ENCODE data around the gene NKD1.
A peak's percentile ranks its signal among the peaks of the same experiment; 100 is the strongest.

NKD1 gene

DNA sequence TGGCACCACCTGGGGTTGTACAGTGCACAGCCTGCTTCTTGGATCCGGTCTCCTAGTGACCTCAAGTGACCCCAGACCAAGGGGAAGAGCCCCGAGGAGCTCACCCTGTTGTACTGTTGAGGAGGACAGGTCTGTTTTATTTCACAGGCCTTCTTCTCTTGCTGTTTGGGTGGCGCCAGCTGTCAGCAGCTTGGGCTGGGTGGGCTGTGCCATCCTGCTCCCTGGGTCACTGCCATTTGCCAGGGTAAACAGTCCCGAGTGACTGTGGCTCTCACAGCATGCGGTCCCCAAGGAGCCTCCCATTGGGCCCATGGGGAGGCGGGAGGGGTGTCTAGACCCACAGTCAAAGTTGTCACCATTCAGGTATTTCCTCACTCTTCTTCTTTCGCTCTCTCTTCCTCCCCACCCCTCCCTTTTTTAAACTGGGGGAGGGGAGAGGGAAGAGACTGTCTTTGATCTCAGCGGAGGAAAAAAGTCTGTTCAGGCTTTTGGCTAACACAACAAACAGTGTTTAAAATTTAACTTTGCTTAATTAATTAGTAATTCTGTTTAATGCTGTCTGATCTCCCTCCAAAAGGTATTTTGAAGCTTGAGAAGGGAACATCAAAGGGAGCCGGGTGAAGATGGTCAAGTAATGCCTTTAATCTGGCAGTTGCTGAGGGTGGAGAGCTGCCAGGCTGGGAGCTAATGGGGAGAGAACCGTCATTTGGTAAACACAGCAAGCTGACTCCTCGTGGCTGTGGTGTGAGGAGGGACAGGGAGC, 68.9 kb downstream of the NKD1 start:
- no peak for DNase-seq

- no peak for DNase-seq
These were observed 69.5 kb downstream of the NKD1 start for GRCh38 chr16:50617646-50618184.

DNA sequence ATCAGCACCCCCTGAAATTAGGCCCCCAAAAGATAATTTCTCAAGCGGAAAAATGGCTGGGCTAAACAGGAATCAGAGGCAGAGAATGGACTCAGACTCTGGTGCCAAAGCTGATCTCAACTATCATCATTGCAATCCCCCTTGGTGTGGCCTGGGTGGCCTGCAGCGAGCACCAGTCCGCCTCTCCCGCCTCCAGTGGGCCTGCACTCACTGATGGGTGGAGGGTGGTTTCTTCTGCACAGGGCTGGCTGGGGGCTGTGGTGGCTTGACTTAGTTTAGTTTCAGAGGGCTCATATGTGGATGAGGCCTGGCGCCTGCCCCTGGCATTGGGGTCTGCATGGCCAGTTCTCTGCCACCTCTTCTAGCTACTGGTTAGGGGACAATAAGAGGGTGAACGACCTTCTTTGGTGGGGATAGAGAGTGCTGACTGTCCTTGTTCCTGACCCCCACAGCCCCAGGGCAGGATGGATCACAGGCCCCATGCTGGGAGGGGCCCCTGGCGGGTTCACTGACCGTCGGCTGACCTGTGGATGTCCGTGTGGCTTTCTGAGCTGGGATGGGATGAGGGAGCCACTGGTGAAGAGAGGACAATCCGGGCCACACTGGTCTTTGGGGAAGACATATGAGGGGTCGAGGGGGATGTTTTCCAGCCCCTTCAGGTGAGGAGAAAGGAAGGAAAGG, 70.2 kb downstream of the NKD1 start:
- no peak for DNase-seq

GRCh38 chr16:50619702-50620491, 71.7 kb downstream of the NKD1 start:
- DNase-seq = no peak

DNA sequence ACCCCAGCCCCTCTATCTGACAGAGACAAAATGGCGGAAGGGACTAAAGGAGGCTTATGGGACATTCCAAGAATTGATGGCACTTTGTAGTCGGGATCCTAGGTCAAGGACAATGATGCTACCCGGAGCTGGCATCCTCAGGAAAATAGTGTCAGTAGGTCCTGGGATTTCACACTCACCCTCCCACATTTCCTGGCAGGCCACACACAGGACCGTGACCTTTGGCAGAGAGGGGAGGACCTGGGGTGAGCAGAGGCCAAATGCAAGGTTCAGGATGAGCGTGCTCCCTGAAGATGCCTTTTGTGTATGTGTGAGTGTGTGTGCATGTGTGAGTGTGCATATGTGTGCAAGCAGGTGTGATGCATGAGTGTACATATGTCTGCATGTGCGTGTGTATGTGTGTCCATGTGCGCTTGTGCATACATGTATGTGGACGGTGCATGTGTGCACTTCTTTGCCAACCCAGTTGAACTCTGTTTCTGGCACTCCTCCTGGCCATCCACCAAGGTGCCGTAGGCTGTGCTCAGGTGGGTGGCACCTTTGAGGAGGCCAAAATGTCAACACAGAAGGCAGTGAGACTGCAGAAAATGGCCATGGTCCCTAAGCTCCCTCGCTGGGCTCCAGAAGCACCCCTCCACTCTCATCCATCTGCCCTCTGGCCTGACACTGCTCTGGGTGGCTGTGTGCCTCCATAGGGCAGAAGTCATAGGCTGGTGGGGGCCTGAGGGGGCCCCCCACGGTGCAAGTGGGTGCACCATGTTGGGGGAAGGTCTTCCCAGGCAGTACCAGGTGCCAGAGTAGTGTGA, 72.7 kb downstream of the NKD1 start:
- no peak for DNase-seq

DNA sequence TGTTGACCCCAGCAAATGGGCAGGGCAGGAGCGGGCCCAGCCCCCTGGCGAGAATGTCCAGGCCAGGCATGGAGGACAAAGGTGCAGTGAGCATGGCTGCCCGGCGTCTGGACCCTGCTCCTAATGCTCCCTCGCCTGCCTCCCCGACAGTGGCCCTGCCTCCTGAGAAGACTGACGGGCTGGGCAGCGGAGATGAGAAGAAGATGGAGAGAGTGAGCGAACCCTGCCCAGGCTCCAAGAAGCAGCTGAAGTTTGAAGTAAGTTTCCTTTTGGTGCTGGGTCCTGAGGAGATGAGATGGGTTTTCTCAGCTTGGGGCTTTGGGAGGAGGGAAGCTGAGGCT, 73.2 kb downstream of the NKD1 start:
- no peak for DNase-seq

DNA sequence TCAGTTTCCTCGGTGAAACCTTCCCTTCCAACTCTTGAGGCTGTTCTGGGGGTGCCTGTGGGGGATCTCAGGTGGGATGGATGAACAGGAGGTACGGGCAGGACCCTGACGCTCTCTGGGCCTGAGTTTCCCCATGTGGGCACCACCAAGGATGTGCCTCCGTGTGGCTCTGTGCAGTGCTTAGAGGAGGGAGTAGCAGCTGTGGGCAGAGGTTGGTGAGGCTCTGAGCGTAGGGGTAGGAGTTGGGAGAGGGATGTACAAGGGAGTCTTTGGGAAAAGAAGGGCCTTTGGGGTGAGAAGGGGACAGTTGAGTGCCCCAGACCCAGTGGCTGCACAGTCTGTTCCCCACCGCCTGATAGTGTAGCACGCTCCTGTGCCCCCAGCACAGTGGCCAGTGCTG, 73.8 kb downstream of the NKD1 start:
- DNase-seq = no peak

DNA sequence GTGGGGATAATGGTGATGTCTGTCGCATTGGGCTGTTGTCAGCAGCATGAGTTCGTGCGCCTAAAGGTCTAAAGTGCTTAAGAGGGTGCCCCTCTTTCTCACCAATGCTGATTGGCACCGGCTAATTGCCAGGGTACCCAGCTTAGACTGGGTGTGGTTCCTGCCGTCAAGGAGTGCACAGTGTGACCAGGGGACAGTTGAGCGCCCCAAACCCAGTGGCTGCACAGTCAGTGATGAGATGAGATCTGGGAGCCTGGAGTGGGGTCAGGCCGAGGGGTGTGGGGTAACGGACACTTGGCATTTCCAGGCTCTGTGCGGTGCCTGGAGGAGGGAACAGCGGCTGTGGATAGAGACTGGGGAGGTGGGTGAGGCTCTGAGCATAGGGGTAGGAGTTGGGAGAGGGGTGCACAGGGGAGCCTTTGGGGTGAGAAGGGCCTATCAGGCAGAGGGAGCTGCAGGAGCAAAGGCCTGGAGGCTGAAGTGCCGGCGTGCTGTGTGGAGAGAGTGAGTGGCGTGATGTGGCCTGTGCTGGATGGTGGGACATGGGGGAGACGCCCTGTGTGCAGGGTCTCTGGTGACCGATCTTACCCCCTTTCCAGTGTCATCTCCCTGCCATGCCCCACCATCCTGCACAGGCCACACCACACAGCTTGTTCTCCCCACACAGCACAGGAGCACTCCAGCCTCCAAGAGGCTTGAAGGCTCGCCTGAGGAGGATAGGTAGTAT, 74.6 kb downstream of the NKD1 start:
- DNase-seq = no peak

GRCh38 chr16:50624449-50624970, 76.3 kb downstream of the NKD1 start:
- DNase-seq = no peak

DNA sequence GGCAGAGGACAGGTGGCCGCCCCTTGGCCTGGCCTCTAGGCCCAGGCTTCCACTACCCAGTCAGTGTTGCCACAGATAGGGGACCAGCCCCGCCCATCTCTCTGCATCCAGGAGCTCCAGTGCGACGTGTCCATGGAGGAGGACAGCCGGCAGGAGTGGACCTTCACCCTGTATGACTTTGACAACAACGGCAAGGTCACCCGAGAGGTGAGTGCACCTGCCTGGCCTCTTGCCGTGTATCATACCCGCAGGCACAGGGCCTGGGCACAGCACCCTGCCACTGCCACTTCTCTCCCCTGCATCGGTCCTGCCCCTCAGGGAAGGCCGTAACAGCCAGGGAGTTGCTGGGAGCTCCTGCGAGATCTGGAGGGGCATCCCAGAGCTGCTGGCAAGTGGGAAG, 77.2 kb downstream of the NKD1 start:
- DNase-seq = no peak

DNA sequence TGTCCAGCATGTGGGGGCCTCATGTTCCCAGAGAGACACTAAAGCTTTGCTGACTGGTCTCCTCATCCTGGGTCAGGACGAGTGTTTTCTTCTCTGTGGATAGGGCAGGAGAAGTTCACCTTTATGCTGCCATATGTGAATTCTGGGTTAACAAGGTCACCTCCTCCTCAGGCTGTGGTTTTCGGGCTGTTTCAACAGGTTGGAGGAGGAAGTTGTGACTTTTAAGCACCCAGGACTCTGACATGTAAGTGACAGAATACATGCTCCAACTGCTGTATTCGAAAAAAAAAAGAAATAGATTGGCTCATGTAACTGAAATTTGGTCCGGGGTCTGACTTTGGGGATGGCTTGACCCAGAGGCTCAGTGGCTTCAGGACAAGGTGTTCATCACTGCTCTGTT, 78.7 kb downstream of the NKD1 start:
- no peak for DNase-seq

- DNase-seq = peak; percentile 81
These were observed 79.2 kb downstream of the NKD1 start for GRCh38 chr16:50627419-50627818.

DNA sequence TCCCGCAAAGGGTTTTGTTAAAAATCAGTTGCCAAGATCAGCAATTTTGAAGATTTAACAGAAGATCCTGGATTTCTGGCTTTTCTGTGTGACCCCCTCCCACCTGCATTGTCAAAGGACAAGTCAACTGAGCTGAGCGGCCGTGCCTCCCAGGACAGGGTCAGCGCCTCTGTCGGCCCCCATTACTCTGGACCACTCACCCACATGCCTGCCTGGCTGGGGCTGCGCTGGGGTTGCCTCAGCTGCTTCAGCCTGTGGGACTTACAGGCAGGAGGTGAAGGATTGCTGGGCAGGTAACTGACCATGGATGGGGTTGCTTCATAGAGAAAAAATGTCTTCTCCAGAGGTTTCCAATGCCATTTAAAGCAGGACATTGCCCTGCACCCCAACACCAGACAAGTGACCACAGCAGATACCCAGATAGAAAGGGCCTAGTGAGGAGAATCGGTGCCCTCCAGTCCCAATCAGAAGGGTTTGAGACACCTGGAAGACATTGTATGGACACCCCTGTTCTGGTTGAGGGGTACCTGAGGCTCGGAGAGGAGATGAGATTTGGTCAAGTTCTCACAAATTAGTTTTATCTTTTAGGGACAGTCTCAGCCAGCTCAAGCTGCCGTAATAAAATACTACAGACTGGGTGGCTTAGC, 80.1 kb downstream of the NKD1 start:
- DNase-seq = no peak

GRCh38 chr16:50629334-50629733, 81.1 kb downstream of the NKD1 start:
- DNase-seq = no peak

DNA sequence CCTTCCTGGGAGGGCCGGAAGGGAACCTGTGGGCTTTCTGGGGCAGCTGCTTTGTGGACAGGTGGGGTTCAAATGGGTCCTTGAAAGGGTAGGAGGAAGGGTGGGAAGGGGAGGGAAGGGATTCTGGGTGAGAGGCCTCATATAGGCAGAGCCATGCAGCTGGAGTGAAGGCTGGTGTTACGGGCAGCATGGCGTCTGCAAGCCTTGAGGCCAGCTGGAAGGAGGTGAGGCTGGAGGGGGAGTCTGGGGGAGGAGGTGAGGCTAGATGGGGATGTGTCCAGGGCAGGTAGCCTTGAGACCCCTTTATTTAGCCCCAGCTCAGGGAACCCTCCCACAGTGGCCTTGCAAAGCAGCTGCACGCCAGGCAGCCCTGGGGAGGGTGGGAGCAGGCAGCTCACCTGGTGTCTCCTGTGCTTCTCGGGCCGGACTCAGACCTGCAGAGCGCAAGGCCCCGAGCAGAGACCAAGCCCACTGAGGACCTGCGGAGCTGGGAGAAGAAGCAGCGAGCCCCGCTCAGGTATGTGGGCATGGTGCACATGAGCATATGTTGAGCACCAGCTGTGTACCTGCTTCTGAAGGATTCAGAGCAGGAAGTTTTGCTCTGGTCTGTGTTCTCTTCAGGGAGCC, 82.3 kb downstream of the NKD1 start:
- no peak for DNase-seq

- no peak for DNase-seq
These were observed 83.2 kb downstream of the NKD1 start for GRCh38 chr16:50631249-50631984.

- no peak for DNase-seq
These were observed 83.9 kb downstream of the NKD1 start for GRCh38 chr16:50631985-50632576.

DNA sequence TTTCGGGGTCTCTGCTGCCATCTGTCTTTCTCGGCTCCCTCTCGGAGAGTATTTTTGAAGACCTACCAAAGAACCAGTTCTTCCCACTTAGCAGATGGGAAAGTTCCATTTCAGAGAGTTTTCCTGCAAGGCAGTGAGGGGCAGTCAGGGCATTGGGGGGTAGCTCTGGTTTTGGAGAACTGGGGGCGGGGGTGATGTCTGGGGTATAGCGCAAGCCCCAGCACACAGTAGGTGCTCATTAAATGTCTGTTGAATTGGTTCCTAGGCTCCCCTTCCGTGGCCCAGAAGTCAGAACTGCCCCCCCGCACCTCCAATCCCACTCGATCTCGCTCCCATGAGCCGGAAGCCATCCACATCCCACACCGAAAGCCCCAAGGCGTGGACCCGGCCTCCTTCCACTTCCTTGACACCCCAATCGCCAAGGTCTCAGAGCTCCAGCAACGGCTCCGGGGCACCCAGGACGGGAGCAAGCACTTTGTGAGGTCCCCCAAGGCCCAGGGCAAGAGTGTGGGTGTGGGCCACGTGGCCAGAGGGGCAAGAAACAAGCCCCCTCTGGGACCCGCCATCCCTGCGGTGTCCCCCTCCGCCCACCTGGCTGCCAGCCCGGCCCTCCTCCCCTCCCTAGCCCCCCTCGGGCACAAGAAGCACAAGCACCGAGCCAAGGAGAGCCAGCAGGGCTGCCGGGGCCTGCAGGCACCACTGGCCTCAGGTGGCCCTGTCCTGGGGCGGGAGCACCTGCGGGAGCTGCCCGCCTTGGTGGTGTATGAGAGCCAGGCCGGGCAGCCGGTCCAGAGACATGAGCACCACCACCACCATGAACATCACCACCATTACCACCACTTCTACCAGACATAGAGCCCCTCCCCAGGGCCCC, 85.0 kb downstream of the NKD1 start:
- DNase-seq = no peak

DNA sequence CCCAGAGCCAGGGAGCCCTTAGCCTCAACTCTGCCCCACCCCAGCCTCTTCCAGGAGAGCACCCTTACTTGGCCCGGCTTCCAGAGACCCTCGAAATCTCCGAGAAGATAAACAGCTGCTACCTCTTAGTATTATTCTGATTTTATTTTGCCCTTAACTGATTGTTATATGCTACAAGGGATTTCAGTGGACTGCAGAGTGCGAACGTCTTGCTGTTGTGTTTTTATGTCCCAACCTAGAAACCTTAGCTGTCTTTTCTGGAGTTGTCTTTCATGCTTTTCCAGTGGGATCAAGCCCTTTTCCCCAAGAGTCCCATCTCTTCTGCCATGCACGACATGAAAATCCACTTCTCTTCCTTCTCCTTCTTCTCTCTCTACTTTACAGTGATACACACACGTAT, 85.9 kb downstream of the NKD1 start:
- DNase-seq = no peak

Data from NCI-H2171 (cell line).